Glomerular visceral epithelial cell (primary cell): Measurements from ENCODE around the gene CRNKL1.
A peak's percentile ranks its signal among the peaks of the same experiment; 100 is the strongest.

Experiments
- DNase-seq: peaks from one replicate; pipeline ENCODE4 v3.0.0-alpha.2; 2016; ENCODE audit errors: extremely low spot score

CRNKL1 gene

GRCh38 chr20:20052074-20052970 is at the start of gene CRNKL1, which contains the start of gene CFAP61:
TSS of gene CRNKL1 (minus strand) at chr20:20052466. CDS start at chr20:20052342, 124 bp downstream.
TSS of gene CFAP61 (plus strand) at chr20:20052532. CDS start at chr20:20056654, 4,122 bp downstream.
- DNase-seq = peak; percentile 97

- DNase-seq = no peak
Observed at GRCh38 chr20:20100881-20101280, 48.6 kb upstream of the CRNKL1 start.

DNA sequence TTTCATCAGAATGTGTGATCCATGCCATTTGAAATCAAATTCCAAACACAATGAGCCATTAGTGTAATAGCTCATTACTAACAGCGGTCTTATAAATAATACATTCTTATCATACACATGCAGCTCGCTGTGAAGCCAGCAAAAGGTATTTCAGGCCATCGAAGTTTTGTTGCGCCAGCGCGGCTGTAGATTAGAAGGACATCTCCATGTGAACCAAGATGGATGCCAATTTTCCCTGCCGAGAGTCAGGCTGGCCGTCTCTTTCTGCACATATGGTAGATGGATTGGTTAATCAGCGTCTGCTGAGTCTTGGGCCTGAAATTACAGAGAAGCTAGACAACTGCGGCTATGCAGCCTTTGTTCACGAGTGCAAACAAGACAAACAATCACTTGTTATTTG is 44.2 kb upstream of the CRNKL1 start:
- DNase-seq = no peak

DNA sequence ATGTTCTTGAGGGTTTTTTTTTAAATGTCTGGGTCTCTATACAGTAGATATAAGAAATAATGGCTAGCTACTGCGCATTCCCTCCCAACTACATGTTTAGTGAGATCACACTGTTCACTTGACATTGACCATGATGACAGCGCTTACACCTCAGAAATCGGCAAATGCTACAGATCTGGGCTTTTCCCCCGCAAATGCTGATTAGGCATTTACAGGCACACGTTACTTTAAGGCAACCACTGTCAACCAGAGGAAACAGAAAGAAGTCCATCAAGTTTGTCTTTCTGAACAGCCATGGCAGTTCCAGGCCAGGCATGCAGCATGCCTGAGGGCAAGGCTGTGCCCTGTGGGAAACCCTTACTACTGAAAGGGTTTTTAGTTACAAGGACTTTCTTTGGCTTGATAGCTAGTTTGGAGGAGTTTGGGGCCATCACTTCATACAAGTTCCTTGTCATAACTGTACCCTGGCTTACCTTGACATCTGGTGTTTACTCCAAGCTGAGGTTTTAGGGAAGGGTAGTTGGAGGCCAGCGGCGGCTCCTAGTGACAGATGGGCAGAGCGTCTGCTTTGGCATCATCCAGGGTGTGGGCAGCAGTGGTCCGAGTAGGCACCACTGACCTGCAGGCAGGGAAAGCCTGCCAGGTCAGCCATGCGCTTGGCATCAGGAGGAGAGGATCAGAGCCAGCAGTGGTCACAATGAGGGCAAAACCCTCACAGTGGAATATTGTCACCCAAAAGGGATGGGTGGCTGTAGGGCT is 43.0 kb upstream of the CRNKL1 start:
- no peak for DNase-seq

GRCh38 chr20:20094410-20094809 is 42.1 kb upstream of the CRNKL1 start:
- no peak for DNase-seq

GRCh38 chr20:20092827-20093226 is 40.6 kb upstream of the CRNKL1 start:
- no peak for DNase-seq

DNA sequence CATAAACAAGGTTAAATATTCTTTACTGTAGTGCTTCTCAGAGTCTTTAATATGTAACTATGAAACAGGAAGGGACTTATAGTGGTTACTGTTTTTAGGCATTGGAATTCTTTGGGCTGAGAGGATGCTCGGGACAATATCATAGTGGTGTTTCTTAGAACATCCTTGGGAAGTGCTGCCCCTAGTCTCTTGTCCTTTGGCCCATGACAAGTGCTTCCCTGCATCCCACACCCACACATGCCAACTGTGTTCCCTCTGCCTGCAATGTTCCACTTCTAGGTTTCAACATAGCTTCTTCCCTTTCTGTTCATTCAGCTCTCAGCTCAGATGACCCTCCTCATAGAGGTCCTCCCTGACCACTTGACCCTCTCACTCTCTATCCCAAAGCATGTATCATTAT is 37.7 kb upstream of the CRNKL1 start:
- DNase-seq = no peak

DNA sequence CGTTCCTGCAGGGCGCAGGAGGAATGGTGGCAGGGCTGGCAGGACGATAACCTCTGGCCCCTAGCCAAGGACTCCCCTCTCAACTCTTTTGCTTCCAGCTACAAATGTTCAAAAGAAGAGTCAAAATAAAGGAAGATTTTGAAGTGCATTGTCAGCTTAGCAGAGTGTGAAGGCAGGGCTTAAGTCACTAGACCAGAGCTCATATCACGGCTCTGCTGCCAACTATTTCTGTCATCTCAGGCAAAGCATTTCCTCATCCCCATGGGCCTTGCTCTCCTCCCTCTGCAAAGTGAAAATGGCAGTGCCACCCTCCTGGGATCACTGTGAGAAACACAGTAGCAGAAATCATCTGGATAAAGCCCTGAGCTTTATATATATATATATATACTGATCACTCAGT is 36.8 kb upstream of the CRNKL1 start:
- no peak for DNase-seq

DNA sequence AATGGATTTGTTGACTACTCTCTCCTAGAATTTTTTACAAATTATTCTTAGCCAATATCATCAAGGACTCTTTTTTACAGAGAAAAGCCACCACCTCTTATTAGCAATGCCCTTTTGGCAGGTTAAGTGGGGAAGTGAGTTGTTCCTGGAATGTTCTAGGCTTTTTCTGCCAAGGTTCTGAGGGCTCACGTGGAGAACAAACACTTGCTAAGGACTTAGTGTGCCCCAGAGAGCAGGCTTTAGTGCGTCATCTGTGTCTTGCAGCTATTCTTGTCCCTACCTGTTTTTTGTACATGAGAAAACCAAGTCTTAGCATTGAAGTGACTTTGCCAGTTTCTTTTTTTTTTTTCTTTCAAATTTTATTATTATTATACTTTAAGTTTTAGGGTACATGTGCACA is 33.5 kb upstream of the CRNKL1 start:
- DNase-seq = no peak

GRCh38 chr20:20085071-20085470 is 32.8 kb upstream of the CRNKL1 start:
- no peak for DNase-seq

GRCh38 chr20:20084296-20084752 is 32.1 kb upstream of the CRNKL1 start:
- DNase-seq = no peak

GRCh38 chr20:20083807-20084206 is 31.5 kb upstream of the CRNKL1 start:
- peak; percentile 35 for DNase-seq

- no peak for DNase-seq
Observed at GRCh38 chr20:20079102-20079784, 27.0 kb upstream of the CRNKL1 start.

DNA sequence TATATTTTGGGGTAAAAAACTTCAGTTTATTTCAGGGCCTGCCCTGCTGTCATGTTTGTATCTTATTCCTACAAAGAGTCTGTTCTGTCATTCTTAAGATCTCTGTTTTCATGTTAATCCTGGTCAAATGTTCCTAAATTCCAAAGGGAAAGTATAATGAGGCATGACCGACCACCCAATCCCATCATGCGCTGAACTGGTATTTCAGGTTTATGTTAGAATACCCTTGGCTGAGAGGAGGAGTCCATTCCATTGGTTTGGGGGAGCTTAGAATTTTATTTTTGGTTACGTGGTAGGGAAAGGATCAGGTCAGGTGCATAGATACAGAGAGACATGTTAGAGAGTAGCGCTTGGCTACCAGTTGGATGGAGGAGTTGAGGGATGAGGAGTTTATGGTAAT is 25.8 kb upstream of the CRNKL1 start:
- no peak for DNase-seq

- DNase-seq = peak; percentile 35
Observed at GRCh38 chr20:20076297-20077065, 24.2 kb upstream of the CRNKL1 start.

GRCh38 chr20:20075032-20075431 is 22.8 kb upstream of the CRNKL1 start:
- DNase-seq = no peak

- no peak for DNase-seq
Observed at GRCh38 chr20:20073801-20074371, 21.6 kb upstream of the CRNKL1 start.

- no peak for DNase-seq
Observed at GRCh38 chr20:20070871-20071726, 18.8 kb upstream of the CRNKL1 start.

- DNase-seq = no peak
Observed at GRCh38 chr20:20065361-20065760, 13.1 kb upstream of the CRNKL1 start.
